Activated CD4-positive, alpha-beta T cell treated with anti-CD3 and anti-CD28 coated beads, Interleukin-2, amount 50 U/mL, for 24 hours (primary cell): ENCODE data around the gene PARP16.

ENCODE experiments used
- DNase-seq, 2 donors: peaks; one replicate each; pipeline ENCODE4 v3.0.0-alpha.2; 2020; ENCODE audit warnings: low read depth in 1 of 2, low spot score in 1 of 2

The PARP16 gene

GRCh38 chr15:65208647-65209046 is 78.0 kb downstream of the PARP16 start:
- DNase-seq, result no peak
